ENCODE data around the gene JAKMIP2. TPM values are rescaled to one million over a fixed set of nuclear protein-coding genes. Genes with fewer than 3 reads are reported as not detected.

The JAKMIP2 gene
- total RNA-seq, 1 experiment from 2014 or later = 67.4 TPM

DNA sequence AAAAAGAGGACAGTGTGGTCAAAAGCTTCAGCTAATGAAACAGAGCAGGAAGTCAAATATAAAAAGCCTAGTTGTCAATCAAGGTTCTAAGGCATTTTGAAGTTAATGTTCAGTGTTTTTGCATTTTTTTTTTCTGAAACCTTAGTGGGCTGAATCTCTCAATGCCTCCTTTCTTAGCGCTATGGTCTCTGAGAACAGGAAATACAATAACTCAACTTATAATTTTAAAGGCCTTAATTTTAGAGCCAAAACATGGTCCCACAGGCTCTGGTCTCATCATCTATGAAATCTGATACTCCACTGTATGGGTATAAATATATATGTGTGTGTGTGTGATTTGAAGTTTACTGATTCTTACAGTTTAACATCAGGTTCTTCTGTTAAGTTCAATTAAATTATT is 209.3 kb downstream of the JAKMIP2 start:
- Histone ChIP-seq H3K27me3 (replicated peaks; ENCODE audit: insufficient read depth, low read depth, low read length, poor library complexity) (no peaks in the 10 kb centered on the region), H3K27ac (ENCODE audit: low read depth, low read length, poor library complexity, severe bottlenecking) (no peak overlapping the region), H3K4me3 (ENCODE audit: low read depth, low read length, poor library complexity, severe bottlenecking) (no peak overlapping the region), H3K4me1 (ENCODE audit: insufficient read depth, low read length, poor library complexity, severe bottlenecking) (peaks cover 14% of the 10 kb centered on the region), H3K36me3 (ENCODE audit: insufficient read depth, low read length, poor library complexity, severe bottlenecking) (no peaks in the 10 kb centered on the region), H3K9me3 (ENCODE audit: low read depth, low read length, poor library complexity, severe bottlenecking) (no peaks in the 10 kb centered on the region)
- CTCF ChIA-PET = no interaction called here
- no TSS peak for BruUV-seq (replicated peaks)
- no peak for DNase-seq (ENCODE audit: low spot score)
- POLR2A ChIA-PET (ENCODE audit: low non-redundant PET) = no interaction called here
- intact Hi-C loops (cut with micrococcal nuclease; ENCODE audit: unreplicated experiment) = loop anchor here (10.0 kb wide), 1 partner anchor 908 kb away; no protein-coding TSS in a partner anchor
- TF ChIP-seq EZH2 (IDR thresholded peaks at IDR 0.05; ENCODE audit: borderline replicate concordance, low read depth, low read length, poor library complexity, severe bottlenecking) (no peak), CTCF (conservative IDR thresholded peaks at IDR 0.05; ENCODE audit: low read depth, low read length) (no peak)

- CTCF ChIA-PET = no interaction called here
- Histone ChIP-seq H3K27me3 (replicated peaks; ENCODE audit: insufficient read depth, low read depth, low read length, poor library complexity) (no peaks in the 10 kb centered on the region), H3K4me3 (ENCODE audit: low read depth, low read length, poor library complexity, severe bottlenecking) (no peak overlapping the region), H3K36me3 (ENCODE audit: insufficient read depth, low read length, poor library complexity, severe bottlenecking) (no peaks in the 10 kb centered on the region), H3K27ac (ENCODE audit: low read depth, low read length, poor library complexity, severe bottlenecking) (no peak overlapping the region), H3K9me3 (ENCODE audit: low read depth, low read length, poor library complexity, severe bottlenecking) (no peaks in the 10 kb centered on the region), H3K4me1 (ENCODE audit: insufficient read depth, low read length, poor library complexity, severe bottlenecking) (peaks cover 18% of the 10 kb centered on the region)
- intact Hi-C loops (cut with micrococcal nuclease; ENCODE audit: unreplicated experiment) = no loop called here
- DNase-seq (ENCODE audit: low spot score) = peak; percentile 35
- POLR2A ChIA-PET (ENCODE audit: low non-redundant PET) = no interaction called here
- TF ChIP-seq CTCF (conservative IDR thresholded peaks at IDR 0.05; ENCODE audit: low read depth, low read length) = no peak
- TF ChIP-seq EZH2 (IDR thresholded peaks at IDR 0.05; ENCODE audit: borderline replicate concordance, low read depth, low read length, poor library complexity, severe bottlenecking) = no peak
- BruUV-seq (replicated peaks) = no TSS peak
These were observed 213.7 kb downstream of the JAKMIP2 start for GRCh38 chr5:147568710-147569406.

DNA sequence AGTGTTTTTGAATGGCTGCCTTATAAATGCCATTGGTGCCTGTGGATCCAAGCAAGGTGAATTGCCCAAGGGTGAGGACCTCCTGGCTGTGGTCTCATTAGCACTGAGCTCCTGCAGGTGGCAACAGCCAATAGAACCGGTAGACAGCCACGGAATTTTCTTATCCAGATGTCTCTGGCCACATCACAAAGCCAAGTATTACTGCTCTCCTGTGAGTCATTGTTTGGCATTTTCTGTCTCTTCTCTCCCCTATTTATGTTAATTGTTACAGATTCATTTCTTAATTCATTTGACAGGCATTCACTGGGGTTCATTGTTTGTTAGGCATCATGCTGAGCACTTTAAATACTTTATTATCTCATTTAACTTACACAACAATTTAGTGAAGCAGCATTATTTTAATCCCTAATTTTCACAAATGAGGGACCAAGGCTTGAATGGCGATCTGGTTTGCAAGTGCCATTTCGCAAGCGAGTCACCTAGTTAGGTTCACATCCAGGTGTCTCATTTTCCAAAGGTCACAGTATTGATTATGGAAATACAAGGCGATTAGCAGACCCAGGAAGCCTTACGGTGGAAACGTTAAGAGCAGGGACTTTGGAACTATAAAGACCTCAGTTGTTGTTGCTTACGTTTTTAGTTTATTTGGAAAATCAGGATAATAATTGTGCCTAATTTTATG is 214.5 kb downstream of the JAKMIP2 start:
- Histone ChIP-seq H3K4me1 (ENCODE audit: insufficient read depth, low read length, poor library complexity, severe bottlenecking) (peaks cover 17% of the 10 kb centered on the region), H3K27ac (ENCODE audit: low read depth, low read length, poor library complexity, severe bottlenecking) (no peak overlapping the region), H3K9me3 (ENCODE audit: low read depth, low read length, poor library complexity, severe bottlenecking) (no peaks in the 10 kb centered on the region), H3K27me3 (replicated peaks; ENCODE audit: insufficient read depth, low read depth, low read length, poor library complexity) (no peaks in the 10 kb centered on the region), H3K36me3 (ENCODE audit: insufficient read depth, low read length, poor library complexity, severe bottlenecking) (no peaks in the 10 kb centered on the region), H3K4me3 (ENCODE audit: low read depth, low read length, poor library complexity, severe bottlenecking) (no peak overlapping the region)
- no TSS peak for BruUV-seq (replicated peaks)
- TF ChIP-seq EZH2 (IDR thresholded peaks at IDR 0.05; ENCODE audit: borderline replicate concordance, low read depth, low read length, poor library complexity, severe bottlenecking) (no peak), CTCF (conservative IDR thresholded peaks at IDR 0.05; ENCODE audit: low read depth, low read length) (no peak)
- ChIA-PET CTCF (no interaction called here), POLR2A (ENCODE audit: low non-redundant PET) (no interaction called here)
- DNase-seq (ENCODE audit: low spot score) = peak; percentile 54
- intact Hi-C loops (cut with micrococcal nuclease; ENCODE audit: unreplicated experiment) = no loop called here

All from A673 (cell line).